Activated CD8-positive, alpha-beta memory T cell treated with anti-CD3 and anti-CD28 coated beads, Interleukin-2, amount 50 U/mL, for 1 hour (primary cell): ENCODE measurements around the gene GNAO1.
"Not testable (repeated sequence)": the region's sequence is repeated elsewhere in the genome, so short reads cannot be mapped to it uniquely, and the experiment has no call there.

Experiments used
- DNase-seq: peaks from one replicate; pipeline ENCODE4 v3.0.0-alpha.2; 2020; ENCODE audit errors: extremely low read depth

GNAO1 gene

DNA sequence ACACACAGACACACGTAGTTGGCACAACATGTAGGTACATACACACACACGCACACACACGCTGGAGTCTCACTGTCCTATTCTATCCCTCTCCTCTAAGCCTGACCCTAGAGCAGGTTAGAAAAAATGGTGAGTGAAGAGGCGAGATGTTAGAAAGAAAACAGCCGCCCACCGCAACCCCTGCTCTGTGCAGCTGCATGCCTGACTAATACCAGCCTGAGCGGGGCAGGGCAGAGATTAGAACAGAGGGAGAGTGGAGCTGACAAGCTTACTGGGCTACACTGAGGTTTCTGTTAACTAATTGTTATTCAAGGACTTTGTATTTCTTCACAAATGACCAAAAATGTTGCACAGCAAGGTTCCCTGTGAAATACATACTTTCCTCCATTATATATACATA is 174.3 kb downstream of the GNAO1 start:
- DNase-seq: no peak

DNA sequence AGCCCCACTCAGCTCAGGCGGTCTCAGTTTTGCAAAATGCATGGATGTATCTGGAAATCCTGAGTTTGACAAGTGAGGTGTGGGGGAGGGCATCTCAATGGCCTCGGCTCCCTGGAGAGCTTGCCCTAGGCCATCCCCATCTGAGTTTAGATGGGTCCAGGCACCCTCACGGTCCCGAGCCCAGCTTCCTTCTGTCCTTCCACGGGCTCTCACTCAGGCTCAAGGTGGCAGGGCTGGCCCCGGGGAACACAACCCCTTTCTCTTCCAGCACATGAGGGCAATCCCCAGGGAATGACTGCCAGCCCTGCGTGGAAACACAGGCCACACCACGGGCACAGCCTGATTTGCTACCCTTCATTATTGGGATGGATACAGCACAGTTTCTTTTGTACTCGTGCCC is 175.7 kb downstream of the GNAO1 start:
- DNase-seq: no peak

DNA sequence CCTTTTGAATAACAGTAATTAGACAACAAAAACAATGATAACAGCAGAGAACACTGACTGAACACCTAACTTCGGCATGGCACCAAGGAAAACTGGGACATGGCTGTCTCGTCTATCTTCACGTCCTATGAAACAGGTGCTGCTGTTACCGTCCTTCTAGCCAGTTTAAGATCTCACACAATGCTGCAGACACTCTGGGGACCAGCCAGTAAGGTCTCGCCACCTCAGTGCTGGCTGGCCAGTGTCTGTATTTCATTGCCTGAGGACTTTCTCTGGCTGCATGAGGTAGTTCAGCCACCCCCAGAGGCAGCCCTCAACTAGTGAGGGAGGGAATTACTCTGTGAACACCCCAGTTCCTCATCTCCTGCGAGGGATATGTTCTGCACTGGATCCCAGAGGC is 176.5 kb downstream of the GNAO1 start:
- no peak for DNase-seq

DNA sequence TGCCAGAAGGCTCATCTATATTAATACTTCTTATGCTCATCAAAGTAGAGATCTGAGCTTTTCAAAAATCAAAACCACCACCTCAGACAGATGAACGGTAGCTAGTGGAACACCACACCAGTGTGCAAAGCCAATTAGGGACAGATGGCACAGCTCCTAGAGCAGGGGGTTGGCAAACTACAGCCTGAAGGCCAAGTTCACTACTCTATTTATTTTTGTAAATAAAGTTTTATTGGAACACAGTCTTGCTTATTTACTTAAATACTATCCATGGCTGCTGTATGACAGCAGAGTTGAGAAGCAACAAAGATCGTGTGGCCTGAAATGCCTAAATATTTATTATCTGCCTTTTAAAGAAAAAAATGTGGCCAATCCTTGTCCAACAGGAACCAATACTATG is 177.3 kb downstream of the GNAO1 start:
- no peak for DNase-seq

DNA sequence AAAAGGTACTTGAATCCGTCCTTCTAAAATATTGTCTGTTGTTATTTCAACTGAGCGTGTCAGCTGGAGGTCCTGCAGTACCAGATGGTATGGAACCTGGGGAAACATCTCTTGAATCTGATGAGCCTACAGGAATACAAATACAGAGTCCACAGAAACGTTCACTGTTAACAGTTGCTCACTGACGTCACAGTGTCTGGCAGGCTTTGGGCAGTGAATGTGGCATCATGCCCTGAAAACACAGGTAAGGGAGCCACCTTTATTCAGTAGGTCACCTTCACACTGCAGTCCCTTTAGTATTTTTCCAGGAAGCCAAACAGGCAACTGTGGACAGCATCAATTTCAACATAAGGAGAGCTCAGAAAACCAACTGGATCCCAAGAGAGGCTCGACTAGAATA is 177.9 kb downstream of the GNAO1 start:
- no peak for DNase-seq

DNA sequence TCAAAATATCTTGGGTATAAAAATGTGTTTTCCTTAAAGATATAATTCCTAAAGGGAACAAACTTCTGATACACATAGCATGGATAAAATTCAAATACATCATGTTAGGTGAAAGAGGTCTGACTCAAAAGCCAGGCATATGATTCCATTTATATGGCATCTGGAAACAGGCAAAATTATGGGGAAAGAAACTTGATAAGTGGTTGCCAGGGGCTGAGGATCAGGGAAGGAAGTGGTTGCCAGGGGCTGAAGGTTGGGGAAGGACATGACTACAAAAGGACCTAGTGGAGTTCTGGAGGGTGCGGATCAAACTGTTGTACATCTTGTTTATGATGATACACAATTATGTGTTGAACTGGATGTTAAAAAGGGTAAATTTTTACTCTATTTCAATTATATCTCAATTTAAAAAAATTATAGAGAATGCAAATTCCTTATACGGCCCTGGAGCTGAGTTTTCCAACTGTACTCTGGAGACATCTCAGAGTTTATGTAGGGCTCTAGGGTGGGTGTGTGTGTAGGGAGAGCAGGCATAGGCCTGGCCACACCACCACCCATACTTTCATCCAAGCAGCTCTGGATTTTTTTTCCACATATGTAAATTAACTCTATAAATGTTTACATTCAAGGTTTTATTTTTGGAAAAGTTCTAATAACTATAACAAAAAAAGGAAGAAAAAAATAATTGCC is 179.0 kb downstream of the GNAO1 start:
- no peak for DNase-seq

DNA sequence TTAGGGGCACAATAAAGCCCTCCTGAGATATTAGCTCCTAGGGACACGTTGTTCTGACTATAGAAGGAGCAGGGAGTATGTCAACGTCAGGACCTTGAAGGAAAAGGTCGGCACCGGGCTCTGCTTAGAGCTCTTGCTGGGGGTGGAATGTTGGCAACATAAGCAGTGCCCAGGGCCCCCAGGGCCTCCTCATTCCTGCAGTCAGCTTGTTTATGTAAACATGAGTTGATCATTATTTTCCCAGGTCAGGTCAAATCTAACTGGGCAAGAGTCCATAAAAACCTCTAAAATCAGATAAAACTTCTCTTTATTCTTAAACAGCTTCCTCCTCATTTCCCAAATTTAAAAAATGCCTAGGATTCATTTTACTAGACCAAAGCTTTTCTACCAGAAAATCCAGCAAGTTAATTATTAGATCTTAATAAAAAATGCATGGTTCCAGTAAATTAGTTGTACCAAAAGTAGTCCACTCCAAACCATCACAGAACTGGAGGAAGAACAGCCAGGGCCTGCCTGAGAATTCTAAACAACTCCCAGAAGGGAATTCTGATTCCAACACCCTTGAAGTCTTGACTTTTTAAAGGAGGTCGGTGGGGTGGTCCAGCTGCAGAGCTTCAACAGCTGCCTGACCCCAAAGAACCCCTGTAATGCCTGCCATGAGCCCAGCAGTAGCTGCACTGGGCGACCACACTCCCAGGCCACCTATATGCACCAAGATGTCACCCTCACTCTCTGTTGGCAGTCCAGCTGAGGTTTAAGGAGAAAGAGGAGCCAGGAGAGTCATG is 179.8 kb downstream of the GNAO1 start:
- no peak for DNase-seq

DNA sequence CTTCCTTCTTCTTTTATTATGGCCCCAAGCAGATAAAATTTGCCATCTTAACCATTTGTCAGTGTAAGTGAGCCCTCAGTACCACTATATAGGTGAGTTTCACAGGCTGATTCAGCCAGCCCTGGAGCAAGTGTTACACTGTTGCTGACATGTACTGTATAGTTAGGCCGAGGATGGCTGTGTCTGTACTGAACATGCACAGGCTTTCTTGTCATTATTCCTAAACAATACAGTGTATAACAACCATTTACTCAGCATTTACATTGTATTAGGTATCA is 180.3 kb downstream of the GNAO1 start:
- DNase-seq: no peak

DNA sequence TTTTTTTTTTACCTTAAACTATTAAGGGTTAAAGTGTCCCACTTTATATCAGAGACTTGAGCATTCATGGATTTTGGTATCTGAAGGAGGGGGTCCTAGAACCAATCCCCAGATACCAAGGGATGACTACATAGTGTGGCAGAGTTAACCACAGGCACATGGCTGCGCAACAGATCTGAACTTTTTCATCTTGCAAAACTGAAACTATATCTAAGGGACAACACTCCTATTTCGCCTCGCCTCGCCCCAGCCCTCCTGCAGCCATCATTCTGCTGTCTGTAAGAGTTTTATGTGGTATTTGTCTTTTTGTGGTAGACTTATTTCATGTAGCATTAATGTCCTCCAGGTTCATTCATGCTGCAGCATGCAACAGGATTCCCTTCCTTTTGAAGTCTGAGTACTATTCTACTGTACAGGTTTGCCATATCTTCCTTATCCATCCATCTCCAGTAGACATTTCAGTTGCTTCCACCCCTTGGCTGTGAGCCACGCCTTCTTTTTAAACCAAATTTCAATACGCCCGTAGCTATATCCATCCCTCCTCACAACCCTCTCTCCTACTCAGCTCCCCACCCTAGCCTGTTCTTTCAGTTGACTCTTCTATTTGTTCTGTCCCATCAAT is 180.8 kb downstream of the GNAO1 start:
- DNase-seq: no peak

DNA sequence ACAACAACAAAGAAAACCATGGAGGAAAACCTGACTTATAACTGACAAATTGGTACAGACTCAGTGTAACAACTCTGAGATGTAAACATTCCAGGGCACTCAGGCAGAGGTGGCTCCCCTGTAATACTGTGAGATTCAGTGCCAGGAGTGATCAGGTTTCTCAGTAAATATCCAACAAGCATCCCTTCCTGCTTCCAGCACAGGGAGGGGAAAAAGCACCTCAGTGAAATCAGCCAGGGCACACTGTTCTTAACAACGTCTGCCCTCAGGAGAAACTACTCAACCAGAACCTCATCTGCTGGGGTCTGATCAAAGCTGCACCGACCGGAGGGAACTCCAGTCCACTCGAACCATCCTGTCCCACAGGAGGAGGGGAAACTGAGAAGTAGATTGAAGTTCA is 181.7 kb downstream of the GNAO1 start:
- DNase-seq: no peak

DNA sequence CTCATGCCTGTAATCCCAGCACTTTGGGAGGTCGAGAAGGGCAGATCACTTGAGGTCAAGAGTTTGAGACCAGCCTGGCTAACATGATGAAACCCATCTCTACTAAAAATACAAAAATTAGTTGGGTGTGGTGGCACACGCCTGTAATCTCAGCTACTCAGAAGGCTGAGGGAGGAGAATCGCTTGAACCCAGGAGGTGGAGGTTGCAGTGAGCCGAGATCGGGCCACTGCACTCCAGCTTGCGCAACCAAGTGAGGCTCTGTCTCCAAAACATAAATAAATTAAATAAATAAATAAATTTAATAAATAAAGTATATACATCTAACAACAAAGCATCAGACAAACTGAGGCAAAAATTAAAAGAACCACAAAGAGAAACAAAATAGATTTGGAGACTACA is 184.5 kb downstream of the GNAO1 start:
- not testable (repeated sequence) for DNase-seq

DNA sequence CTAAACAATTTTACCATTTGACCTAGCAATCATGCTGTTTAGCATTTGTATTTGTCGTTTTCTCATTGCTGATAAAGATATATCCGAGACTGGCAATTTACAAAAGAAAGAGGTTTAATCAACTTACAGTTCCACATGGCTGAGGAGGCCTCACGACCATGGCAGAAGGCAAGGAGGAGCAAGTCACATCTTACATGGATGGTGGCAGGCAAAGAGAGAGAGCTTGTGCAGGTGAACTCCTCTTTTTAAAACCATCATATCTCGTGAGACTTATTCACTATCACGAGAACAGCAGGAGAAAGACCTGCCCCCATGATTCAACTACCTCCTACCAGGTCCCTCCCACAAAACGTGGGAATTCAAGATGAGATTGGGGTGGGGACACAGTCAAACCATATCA is 187.8 kb downstream of the GNAO1 start:
- DNase-seq: not testable (repeated sequence)

DNA sequence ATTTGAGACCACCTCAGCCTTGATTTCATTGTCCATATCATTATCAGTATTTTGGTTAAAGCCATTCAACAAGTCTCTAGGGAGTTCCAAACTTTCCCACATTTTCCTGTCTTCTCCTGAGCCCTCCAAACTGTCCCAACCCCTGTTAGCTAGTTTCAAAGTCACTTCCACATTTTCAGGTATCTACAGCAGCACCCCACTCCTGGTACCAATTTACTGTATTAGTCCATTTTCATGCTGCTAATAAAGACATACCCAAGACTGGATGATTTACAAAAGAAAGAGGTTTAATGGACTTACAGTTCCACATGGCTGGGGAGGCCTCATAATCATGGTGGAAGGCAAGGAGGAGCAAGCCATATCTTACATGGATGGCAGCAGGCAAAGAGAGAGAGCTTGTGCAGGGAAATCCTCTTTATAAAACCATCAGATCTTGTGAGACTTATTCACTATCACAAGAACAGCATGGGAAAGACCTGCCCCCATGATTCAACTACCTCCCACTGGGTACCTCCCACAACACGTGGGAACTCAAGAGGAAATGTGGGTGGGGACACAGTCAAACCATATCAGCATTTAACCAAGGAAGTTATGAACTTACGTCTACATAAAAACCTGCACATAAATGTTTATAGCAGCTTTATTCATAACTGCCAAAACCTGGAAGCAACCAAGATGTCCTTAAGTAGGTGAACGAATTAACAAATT is 189.6 kb downstream of the GNAO1 start:
- DNase-seq: not testable (repeated sequence)

DNA sequence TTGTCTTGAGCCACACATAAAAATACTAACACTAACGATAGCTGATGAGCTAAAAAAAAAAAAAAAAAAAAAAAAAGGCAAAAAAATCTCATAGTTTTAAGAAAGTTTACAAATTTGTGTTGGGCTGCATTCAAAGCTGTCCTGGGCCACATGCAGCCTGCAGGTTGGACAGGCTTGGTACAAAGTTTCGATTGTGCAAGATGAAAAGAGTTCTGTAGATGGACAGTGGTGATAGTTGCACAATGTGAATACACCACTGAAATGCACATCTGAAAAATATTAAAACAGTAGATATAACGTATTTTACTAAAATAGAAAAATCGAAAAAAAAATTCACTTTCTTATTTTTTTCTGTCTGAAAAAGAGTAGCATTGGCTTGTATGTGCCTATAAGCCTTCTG is 191.2 kb downstream of the GNAO1 start:
- DNase-seq: no peak

DNA sequence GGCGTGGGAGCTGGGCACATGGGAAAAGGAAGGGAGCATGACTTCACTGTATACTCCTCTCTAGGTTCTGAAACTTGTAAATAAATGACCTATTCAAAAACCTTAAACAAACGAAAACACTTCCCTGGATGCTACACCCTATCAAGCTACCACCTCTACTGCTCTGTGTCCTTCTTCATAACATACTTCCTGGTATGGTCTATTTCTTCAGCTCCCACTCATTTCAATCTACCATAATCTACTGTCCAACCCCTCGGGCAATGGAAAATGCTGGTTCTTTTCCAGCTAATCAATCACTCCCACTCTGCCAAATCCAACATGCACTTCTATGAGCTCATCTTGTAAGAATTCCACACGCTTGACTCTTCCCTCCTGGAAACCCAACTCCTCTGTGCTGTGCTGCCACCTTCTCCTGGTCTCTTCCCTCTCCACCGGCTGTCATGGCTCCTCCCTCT is 191.6 kb downstream of the GNAO1 start:
- DNase-seq: no peak

DNA sequence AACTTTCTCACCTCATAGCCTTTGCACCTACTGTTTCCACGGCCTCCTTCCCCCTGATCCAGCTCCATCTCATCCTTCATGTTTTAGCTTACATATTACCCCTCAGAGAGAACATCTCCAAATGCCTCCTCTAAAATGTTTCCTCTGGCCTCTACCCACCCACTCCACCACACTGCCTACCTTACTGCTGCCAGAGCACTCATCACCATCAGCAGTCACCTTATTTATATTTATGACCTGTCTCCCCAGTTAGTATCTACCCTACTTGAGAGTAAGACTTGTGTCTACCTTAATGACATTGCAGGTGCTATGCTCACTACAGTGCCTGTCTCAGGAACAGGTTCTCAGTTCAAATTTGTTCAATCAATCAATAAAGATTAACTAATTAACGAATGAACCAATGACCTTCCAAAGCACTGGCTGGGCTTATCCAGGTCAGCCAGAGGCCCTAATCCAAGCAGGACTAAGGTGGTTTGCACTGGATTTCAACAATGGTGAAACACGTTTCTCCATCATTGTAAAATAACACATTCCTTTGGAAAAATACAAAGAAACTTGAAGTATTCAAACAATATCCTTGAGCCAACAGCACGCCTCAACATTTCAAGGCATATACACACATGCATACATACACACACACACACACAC is 192.9 kb downstream of the GNAO1 start:
- no peak for DNase-seq

DNA sequence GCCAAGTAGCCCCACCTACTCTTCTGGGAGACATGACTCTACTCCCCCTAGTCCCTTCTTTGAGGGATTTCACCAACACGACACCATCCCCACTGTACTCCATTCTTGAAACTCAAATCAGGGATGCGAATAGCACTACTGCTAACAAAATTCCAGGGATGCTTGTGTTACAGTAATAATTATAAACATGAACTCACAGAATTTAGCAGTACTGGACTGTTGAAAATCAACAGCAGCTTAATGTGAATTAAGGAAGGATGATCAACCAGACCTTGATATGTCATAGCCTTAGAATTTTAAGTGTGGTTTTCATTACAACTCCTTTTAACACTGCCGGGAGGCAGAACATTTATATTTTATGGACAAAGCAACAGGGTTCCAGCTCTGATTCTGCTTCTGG is 196.1 kb downstream of the GNAO1 start:
- DNase-seq: no peak

DNA sequence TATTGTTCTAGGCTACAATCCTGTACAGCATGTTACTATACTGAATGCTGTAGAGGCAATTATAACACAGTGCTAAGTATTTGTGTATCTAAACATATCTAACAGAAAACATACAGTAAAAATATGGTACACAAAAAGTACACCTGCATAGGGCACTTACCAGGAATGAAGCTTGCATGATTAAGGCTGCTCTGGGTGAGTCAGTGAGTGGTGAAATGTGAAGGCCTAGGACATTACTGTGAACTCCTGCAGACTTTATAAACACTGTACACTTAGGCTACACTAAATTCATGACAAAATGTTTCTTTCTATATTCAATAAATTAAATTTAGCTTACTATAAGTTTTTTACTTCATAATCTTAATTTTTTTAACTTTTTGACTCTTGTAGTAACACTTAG is 196.9 kb downstream of the GNAO1 start:
- DNase-seq: no peak

DNA sequence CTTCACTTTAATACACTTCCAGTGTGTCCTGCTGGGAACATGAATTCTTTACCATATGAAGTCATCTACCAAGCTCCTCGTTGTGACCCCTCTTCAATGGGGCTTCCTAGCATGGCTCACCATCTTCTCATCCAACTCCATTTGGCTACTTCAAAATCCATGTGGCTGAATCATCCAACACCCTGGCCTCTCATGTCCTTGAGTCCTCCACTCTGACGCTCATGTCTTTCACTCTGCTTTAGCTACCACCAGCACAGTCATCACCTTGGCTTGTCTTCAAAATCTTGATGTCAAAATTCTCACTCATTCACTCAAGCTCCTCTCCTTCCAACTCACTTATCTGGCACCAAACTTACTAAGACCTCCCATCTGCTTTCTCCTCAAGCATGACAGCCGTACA is 198.3 kb downstream of the GNAO1 start:
- no peak for DNase-seq

DNA sequence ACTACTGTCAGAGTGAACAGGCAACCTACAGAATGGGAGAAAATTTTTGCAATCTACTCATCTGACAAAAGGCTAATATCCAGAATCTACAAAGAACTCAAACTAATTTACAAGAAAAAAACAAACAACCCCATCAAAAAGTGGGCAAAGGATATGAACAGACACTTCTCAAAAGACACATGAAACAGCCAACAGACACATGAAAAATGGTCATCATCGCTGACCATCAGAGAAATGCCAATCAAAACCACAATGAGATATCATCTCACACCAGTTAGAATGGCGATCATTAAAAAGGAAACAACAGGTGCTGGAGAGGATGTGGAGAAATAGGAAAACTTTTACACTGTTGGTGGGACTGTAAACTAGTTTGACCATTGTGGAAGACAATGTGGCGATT is 205.4 kb downstream of the GNAO1 start:
- not testable (repeated sequence) for DNase-seq

DNA sequence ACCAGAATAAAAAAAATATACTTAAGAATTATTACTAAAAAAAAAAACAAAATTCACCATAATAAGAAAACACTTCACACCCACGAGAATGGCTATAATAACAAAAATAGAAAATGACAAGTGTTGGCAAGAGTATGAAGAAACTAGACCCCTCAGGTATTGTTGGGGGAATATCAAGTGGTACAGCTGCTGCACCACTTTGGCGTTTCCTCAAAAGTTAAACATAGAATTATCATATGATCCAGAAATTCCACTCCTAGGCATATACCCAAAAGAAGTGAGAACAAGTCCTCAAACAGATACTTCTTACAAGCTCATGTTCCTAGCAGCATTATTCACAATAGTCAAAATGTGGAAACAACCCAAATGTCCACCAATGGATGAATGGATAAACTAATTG is 207.8 kb downstream of the GNAO1 start:
- DNase-seq: no peak

DNA sequence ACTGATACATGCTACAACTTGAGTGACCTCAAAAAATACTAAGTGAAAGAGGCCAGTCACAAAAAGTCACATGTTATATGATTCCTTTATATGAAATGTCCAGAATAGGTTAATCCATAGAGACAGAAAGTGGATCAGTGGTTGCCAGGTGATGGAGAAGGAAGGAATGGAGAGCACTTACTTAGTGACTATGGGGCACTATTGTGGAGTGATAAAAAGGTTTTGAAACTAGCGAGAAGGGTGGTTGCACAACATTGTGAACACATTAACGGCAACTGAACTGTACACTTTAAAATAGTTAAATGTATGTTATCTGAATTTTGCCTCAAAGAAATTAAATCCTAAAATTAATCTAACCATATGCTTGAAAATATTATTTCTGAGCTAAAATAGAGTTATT is 208.2 kb downstream of the GNAO1 start:
- no peak for DNase-seq
